Cortex of kidney (tissue), 1 donor: ENCODE data around the gene AGPAT1.
A peak's percentile ranks its signal among the peaks of the same experiment; 100 is the strongest.
"Not testable (repeated sequence)": the region's sequence is repeated elsewhere in the genome, so short reads cannot be mapped to it uniquely, and the experiment has no call there.

Experiments
- DNase-seq: peaks from one replicate; lab custom pipeline; 2025; lab: John Stamatoyannopoulos, UW

AGPAT1 gene

DNA sequence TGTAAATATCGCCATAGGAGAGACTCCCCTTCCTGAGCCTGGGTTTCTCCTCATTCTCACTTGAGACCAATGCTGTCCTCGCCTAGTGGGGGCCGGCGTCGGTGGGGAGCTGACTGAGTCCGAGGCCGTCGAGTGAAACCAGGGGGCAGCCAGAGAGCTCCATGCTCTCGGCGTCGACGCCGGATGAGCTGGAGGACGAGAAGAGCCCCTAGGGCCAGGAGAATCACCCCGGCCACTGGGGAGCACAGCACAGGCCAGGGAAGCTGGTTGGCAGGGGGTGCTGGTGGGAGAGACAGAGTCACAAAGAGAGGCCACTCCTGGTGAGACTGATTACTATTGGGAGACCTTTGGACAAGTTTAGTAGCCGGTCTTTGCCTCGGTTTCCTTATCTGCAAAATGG, 23.0 kb upstream of the AGPAT1 start:
- DNase-seq: no peak

DNA sequence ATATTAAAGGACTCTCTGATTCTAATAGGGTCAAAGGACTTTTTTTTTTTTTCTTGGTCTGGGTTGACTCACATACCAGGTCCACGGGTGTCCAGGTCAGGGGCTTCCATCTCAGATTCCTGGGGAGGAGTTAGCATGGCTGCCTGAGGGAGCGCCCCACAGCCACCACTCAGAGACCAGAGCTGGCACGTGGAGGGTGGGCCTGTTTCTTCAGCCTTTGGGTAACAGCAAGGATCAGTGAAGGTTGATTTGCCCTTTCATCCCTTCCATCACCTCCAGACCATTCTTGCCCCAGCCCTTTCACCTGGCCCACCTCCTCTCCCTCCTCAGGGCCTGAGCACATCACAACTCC, 22.4 kb upstream of the AGPAT1 start:
- no peak for DNase-seq

DNA sequence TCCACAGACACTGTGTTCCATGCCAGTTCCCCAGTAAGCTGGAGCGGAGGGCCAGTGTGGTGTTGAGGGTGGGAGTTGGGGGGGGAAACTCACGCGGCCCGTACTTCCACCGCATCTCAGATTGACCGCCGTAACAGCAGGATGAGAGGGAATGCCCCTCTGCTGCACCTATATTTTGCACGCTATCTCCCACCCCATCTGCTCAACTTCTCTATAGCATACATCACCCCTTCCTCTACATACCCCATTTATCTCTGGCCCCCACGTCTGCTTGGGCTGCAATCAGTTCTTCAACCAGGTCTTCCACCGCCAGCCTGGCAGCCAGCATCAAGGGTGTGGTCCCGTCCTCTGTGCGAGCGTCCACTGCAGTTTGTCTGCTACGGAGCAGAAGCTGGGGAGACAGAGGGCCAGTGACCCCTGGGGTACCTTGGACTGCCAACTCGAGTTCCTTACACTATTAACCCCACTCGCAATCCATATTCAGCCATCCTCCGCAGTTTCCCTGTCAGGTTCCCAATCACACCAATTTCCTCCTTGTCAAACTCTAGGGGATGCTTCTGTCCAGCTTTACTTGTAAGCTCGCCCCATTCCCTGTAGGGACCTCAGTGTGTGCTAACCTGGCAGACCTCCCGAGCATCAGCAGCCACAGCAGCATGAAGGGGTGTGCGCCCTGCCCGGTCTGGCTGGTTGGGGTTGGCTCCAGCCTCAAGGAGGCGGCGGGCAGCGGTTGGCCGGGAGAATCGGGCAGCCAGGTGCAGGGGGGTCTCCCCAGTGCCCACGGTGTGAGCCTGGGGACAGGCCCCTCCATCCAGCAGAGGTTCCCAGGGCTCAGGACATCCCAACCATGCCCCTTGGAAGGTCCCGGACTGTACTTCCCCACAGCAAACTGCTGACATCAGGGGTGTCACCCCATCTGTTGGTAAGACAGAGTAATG, 21.1 kb upstream of the AGPAT1 start:
- no peak for DNase-seq

DNA sequence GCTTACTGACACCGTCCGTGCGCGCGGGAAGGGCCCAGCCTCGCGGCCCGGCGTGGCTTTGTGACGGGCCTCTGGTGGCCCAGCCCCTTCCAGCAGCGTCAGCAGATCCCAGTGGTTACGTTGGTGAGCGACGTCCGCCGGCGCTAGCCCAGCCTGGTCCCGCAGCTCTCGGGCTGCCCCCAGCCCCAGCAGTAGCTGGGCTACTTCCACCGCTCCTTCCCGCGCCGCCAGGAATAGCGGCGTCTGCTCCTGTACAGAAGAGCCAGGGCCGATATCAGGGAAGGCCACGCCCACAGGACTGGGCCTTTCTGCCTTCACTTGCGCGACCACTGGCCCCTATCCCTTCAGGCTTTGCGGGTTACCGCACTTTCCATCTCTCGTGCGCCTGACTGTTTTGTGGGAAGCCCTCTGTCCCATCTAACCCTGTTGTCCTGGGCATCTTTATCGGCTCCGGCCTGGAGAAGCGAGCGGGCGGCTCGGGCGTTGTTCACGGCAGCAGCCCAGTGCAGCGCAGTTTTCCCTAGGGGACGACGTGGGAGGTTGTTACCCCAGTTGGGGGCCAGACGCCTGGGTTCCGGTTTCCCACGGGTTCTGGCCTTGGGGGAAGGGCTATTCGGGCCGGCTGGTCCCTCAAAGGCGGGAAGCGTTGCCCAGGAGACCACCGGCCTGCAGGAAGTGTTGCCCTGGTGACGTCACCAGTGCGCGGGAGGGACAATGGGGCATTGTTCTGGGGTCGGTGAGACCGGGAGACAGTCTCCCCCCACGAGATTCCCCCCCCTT, 20.2 kb upstream of the AGPAT1 start:
- DNase-seq: no peak

DNA sequence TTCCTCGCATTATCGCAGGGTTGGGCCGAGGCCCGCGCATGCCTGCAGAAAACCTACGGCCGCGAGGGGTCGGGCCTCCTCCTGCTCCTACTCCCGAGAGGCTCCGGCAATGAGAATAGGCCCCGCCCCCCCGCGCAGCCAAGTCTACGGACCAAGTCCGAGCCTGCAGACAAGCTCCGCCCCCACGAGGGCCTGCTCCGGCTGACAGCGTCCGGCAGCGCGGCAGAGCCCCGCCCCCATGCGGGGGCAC, 19.7 kb upstream of the AGPAT1 start:
- peak; percentile 89 for DNase-seq

DNA sequence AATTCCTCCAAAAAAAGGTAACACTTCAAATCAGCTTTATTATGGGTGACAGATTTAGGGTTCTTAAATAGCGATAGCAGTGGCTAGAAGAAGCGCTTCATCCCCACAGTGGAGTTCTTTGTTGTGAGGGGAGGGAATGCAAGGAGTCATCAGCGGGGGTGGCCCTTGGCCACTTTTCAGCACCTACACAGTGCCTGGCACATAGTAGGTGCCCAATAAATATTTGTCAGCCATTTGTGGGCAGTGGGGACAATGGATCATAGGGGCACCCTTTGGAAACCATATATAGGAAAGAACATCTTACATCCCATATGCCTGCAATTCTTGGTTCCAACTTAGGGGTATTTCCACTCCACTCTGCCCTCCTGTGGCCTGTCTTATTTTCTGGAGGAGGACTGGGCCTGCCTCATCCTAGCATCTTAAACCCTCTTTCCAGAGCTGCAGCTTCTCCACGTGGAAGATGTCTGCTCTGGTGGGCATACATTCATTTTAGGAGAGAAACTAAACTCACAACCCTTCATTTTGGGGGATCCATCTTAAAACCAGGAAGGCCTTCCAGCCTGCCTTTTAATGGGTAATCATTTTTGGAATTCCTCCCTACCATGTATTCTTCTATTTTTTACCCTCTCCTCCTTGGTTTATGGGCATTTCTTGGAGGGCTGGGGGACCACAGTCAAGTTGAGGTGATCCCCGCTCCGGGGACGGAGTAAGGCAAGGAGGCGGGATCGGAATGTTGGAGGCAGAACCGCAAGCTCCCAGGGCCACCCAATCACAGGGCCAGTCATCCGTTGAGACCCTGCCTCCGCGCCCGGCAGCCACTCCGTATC, 19.2 kb upstream of the AGPAT1 start:
- DNase-seq: no peak

DNA sequence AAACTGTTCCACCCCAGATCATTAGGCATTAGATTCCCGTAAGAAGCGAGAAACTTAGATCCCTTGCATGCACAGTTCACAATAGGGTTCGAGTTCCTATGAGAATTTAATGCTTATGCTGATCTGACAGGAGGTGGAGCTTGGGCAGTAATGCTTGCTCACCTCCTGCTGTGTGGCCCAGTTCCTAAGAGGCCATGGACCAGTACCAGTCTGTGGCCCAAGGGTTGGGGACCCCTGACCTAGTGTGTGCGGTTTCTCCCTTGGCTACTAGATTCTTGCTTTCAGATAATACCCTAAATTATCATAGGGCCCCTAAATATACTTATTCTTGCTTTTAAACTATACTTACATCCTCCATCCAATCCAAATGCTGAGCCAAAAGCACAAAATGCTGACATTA, 18.5 kb upstream of the AGPAT1 start:
- DNase-seq: no peak

DNA sequence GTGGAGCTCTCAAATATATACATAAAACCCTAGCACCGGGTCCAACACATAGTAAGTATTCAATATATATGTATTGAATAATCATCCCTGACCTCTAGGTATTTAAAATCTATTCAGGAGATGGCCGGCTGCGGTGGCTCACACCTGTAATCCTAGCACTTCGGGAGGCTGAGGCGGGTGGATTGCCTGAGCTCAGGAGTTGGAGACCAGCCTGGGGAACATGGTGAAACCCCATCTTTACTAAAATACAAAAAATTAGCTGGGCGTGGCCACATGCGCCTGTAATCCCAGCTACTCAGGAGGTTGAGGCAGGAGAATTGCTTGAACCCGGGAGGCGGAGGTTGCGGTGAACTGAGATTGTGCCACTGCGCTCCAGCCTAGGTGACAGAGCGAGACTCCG, 17.2 kb upstream of the AGPAT1 start:
- DNase-seq: not testable (repeated sequence)

DNA sequence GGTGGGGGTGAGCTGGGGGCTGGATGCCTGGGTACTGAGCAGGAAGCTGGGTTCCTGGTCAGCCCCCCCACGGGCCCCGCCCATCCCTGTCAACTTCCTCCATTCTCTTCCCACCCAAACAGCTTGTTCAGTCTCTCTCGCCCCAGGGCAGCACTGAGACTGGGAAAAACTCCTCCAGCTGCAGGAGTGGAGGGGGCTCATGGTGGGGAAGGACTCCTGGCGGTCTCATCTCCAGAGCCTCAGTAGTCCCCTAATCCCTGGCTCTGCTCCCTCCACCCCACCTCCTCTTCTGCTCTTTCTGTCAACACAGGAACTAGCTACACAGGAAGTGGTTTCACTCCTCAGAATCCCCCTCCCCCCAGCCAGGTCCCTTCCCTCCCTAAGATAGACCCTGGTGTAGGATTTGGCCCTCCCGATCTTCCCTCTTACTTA, 16.7 kb upstream of the AGPAT1 start, which contains the start of gene GPSM3:
Gene GPSM3 (minus strand): TSS at position 36 of the 432 bp plus-strand sequence. CDS start 130 bp downstream, outside the sequence.
- no peak for DNase-seq

DNA sequence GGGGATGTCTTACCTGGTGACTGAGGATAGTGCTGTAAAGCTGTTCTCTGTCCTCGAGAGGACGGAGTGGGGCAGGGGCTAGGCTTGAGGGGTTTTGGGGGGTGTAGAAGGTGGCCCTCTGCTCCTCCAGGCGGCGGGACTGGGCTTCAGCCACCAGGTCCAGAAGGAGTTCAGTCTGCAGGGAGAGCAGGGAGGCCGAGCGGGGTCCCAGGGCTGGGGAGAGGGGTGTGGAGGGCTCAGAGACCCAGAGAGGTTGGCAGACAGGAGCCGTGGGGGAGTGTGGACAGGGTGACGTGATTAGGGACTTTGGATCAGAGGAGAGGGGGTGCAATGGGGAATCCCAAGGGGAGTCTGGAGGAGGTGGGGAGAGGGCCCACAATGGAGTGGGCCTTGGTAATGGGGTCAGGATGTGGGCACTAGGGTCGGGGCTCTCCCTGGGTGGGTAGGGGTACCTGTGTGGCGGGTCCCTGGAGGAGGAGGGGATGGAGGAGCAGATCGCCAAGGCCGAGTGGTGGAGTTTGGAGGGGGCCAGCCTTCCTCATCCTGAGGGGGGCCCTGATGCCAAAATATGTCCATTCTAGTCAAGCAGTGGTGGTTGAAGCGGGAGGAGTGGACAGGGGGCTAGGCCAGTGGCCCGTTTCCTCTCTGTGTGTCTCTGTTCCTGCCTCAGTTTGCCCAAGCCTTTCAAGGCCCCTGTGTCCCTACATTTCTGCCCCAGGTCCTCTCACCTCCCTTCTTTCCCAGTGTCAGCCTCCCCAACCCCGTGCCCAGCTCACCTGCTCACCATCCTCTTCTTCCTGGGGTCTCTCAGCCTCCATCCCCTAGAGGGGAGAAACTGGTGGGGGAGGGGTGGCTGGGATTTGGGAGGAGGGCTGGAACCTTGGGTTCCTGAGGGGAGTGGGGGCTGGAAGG, 16.1 kb upstream of the AGPAT1 start:
- no peak for DNase-seq

DNA sequence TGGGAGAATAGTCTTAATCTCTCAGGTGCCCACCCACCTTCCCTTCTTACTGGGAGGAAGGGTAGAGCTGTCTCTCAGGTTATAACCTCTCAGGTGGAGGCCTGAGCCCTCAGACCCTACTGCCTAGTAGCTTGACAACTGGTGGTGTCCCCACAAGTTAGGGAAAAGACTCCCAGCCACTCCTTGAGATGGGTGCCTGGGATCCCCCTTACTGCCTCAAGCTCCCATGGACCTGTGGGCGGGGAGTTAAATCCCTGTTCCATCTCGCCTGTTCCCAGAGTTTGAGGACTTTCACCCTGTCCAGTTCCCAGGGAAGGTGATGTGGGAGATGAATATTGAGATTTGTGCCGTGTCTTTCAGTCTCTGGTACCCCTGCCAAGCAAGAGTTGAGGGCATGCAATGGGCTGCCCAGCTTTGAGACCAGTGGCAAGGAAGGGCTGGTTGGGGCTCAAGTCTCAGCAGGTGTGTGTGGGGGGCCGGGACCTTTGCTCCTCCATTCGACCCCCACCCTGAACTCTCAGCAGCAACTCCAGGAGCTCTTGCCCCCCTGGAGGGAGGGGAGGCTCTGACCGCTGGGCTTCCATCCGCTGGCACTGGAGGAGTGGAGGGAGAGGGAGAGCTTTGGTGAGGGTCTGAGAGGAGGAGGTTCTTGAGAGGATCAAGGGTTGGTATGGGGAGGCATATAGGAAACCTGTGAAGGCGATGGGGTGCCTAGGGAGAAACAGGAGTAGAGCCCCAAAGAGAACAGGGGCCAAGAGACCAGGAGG, 15.2 kb upstream of the AGPAT1 start:
- DNase-seq: no peak

DNA sequence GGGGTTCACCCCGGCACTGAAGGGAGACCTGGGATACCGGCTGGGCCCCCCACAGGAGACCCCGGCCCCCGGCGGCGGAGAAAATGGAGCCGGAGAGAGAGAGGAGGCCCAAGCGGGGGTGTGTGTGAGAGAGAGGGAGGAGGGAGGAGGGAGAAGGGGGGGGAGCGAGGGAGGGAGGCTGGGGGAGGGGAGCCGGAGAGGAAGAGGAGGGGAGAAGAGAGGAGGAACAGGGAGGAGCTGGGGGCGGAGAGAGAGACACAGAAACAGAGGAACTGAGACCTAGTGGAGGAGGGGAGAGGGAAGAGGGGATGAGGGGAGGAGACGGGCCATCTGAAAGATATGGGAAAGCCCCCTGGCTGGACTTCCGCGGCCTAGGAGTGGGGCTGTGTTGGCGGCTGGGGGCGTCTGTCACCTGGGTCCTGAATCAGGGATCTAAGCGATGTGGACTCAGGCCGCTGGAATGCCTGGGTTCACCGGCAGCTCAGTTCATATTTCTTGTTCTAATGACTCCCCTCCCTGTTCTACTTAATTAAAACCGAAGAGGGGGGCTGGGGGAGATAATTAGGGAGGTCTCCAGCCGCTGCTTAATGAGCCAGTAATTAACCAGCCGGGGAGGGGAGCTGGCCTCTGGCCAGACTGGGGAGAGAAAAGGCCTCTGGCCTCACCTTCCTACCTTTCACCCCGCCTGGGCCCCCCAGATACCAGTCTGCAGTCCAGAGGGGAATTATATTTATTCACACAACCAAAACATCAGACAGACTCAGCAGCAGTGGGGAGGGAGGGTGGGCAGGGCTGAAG, 14.4 kb upstream of the AGPAT1 start, which contains the start of gene PBX2:
Gene PBX2 (minus strand): TSS at position 149 of the 798 bp plus-strand sequence. CDS start 287 bp downstream, outside the sequence.
- no peak for DNase-seq

DNA sequence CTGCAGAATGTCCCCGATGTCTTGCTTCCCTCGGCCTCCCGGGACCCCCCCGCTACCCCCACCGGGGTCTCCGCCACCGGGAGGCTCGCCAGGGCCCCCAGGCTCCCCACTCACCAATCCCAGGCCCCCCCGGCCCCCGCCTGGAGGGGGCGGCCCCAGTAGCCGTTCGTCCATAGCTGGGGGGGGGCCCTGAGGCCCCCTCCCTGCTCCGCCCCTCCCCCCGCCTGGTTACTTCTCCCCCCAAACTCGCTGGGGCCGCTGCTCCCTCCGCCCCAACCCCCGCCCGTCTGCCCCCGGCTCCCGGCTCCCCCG, 13.8 kb upstream of the AGPAT1 start:
- DNase-seq: no peak

DNA sequence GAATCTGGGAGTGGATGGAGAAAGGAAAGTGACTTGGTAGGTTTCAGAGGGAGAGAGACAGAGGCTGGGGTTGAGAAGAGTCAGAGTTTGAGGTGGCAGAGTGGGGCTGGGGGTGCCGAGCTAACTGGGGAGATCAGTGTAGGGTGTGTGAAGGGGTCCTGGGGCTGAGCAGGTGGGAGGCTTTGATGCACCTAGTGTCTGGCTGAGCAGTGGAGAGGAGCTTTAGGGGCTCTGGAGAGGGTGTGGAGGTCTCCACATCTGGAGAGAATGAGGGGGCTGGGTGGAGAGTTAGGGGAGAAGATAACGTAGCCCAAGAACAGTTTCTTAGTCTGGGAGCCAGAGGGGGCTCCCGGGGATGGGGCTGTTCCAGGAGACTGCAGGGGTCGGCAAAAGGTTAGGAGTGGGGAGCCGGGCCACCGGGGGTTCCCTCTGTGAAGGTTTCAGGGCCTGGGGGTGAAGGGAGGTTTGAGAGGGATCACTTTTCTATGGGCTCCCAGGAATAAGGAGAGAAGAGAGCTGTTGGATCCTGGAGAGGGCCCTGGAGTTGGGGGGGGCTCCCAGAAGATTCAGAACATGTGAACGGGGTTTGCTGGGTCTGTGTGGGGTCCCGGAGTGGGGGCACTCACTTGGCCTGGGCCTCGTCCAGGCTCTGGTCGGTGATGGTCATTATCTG, 13.3 kb upstream of the AGPAT1 start:
- DNase-seq: no peak

DNA sequence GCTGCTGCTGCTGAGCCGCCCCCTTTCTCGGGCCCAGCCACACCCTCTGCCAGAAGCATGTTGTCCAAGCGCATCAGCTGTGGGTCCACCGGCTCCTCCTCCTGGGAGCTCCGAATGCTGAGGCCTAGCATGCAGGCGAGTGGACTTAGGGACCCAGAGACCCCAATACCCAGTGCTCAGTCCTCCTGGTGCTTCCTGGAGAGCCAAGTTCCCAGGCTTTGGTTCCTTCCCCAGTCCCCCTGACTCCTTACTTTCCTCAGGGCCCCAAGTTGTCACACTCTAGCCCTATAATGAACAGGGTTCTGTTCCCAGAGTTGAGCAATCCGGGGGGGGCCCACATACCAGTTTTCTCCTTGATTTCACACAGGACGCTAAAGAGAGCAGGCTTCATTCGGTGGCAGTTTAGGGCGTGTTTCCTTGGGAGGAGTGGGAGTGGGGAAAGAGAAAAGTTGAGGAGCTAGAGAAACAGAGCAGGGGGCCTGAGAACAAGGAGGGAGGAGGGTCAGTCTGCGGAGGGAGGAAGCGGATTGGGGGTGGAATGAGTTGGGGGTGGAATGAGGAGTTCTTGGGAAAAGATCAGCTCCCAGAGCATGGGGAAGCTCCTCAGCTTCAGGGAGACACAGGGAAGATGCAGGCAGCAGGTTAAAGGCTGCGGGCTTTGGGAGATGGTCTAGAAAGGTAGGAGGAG, 12.6 kb upstream of the AGPAT1 start:
- no peak for DNase-seq

DNA sequence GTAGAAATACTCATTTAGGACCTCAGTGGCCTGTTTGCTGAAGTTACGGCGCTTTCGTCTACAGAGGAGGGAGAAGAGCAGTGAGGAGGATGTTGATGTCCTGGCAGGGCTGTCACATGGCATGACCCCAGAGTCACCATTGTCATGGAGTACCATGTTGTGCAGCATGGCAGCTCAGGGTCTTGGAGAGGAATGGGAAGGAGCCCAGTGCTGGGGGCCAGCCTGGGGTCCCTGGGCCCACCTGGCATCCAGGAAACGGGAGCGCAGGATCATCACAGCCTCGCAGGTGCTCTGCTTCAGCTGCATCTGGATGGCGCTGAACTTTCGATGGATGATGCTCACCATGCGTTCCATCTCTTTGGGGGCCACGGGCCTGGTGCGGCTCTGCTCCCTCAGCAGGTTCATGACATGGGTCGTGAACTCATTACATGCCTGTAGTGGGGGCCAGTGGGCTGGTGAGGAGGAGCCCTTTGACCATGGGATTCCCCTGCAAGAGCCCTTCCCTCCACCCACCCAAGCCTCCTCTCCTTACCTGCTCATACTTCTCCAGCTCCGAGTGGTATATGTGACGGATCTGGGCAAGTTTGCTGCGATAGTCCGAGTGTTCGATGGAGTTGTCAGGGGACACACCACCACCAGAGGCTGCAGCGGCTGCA, 12.0 kb upstream of the AGPAT1 start:
- DNase-seq: not testable (repeated sequence)

DNA sequence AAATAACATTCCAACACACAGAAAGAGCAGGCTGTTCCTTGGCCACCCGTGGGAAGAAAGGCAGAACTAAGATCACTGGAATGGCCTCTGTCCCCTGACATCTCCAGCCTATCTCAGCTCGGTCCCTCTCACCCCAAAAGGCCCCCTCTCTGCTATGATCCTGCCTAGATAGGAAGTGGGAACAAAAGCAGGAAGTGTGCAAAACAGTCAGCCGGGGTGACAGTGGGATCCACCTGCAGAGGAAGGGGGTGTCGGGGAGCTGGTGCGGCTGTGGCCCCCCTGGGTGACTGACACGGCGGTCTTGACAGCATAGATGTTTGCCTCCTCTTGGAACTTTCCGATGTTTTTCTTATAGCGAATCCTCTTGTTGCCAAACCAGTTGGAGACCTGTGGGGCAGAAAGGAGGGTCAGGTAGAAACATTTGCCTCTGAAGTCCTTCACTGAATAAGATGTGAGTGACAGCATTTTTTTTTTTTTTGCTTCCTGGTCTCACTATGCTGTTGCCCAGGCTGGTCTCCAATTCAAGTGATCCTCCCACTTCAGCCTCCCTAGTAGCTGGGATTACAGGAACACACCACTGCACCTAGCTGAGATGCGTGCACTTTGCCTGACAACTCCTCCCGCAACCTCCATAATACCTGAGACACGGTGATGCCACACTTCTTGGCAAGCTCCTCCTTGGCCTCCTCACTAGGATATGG, 11.3 kb upstream of the AGPAT1 start:
- no peak for DNase-seq
